HepG2 (cell line): ENCODE measurements around the gene DAB1. TPM values are rescaled to one million over a fixed set of nuclear protein-coding genes. Genes with fewer than 3 reads are reported as not detected.

Experiments
- ATAC-seq: fragments of 200-7000 bp; cut with Tn5 transposase; 3 replicates; pipeline ENCODE4 v1.9.1; 2020; ENCODE audit warnings: mild to moderate bottlenecking, moderate library complexity
- BruUV-seq: library from RNA; stranded (reverse); fragments of 400-500 nt; replicated peaks from 2 replicates; lab custom pipeline; 2021; lab: Mats Ljungman, UMichigan
- CTCF ChIA-PET: fragments of 300-600 bp; formaldehyde crosslinking; extraction: SDS; loops from one replicate; lab custom pipeline; 2021; ENCODE audit warnings: low total read pairs, inconsistent platforms, low intra/inter-chr PET ratio; lab: Yijun Ruan, JAX
- POLR2A ChIA-PET: fragments of 350-600 bp; sonication (Branson Sonifier 250); formaldehyde crosslinking; loops from one replicate; lab custom pipeline; 2020; ENCODE audit warnings: antibody characterized with exemption, inconsistent platforms; lab: Yijun Ruan, JAX
- DNase-seq: peaks from one replicate; pipeline ENCODE4 v3.0.0-alpha.2; 2015; ENCODE audit warnings: low spot score
- FAIRE-seq: peaks from 3 replicates; lab custom pipeline; 2011; peaks lifted over from hg19 to GRCh38; lab: Jason Lieb, UNC
- H2AFZ ChIP-seq: one replicate; pipeline ENCODE4 v1.6.1; 2011; ENCODE audit warnings: low read length, inconsistent platforms
- H3K27ac ChIP-seq: fragments of 300-600 bp; 3 replicates; pipeline ENCODE4 v1.8.0; 2011; ENCODE audit warnings: mixed run types, mild to moderate bottlenecking, mixed read lengths, low read length, inconsistent platforms; ENCODE audit not compliant: insufficient read depth; ENCODE audit errors: extremely low read length
- H3K27me3 ChIP-seq, 2 experiments: fragments of 200-600 bp in 1 of 2; 2 replicates in 1 of 2; 3 replicates in 1 of 2; pipeline versions ENCODE4 v1.6.0 to v1.8.0; 2011; ENCODE audit warnings: low read length in 2 of 2, mild to moderate bottlenecking in 2 of 2, moderate library complexity in 2 of 2, inconsistent platforms in 1 of 2; ENCODE audit not compliant: insufficient read depth in 2 of 2, control insufficient read depth in 1 of 2
- H3K36me3 ChIP-seq, 2 experiments: fragments of 200-600 bp in 1 of 2; replicated peaks in 1 of 2; 2 replicates in 1 of 2; 3 replicates in 1 of 2; pipeline versions ENCODE4 v1.5.1 to v1.8.0; 2011; ENCODE audit warnings: low read length in 2 of 2, inconsistent platforms in 1 of 2; ENCODE audit not compliant: insufficient read depth in 2 of 2, control insufficient read depth in 1 of 2
- H3K4me1 ChIP-seq: 2 replicates; pipeline ENCODE4 v1.5.1; 2012; ENCODE audit warnings: low read length, inconsistent platforms; ENCODE audit not compliant: insufficient read depth
- H3K4me2 ChIP-seq: 2 replicates; pipeline ENCODE4 v1.6.0; 2011; ENCODE audit warnings: low read depth, low read length, inconsistent platforms
- H3K4me3 ChIP-seq, 3 experiments: fragments of 200-600 bp in 1 of 3; sonication (generic), shearing (Covaris generic) in 1 of 3; replicated peaks in 1 of 3; 2 replicates each; pipeline ENCODE4 v1.5.1; 2011 to 2016; ENCODE audit warnings: low read length in 3 of 3, inconsistent platforms in 2 of 3, low read depth in 2 of 3, mild to moderate bottlenecking in 2 of 3, control low read depth in 1 of 3, mixed read lengths in 1 of 3; ENCODE audit not compliant: insufficient read depth in 1 of 3
- H3K79me2 ChIP-seq: one replicate; pipeline ENCODE4 v1.6.1; 2011; ENCODE audit warnings: low read length, inconsistent platforms; ENCODE audit not compliant: insufficient read depth
- H3K9ac ChIP-seq: 2 replicates; pipeline ENCODE4 v1.6.0; 2011; ENCODE audit warnings: mild to moderate bottlenecking, low read depth, low read length, inconsistent platforms; ENCODE audit not compliant: insufficient read depth
- H3K9me3 ChIP-seq: 2 replicates; pipeline ENCODE4 v1.5.1; 2012; ENCODE audit warnings: mild to moderate bottlenecking, low read length
- H4K20me1 ChIP-seq: 2 replicates; pipeline ENCODE4 v1.6.0; 2011; ENCODE audit warnings: inconsistent platforms, mild to moderate bottlenecking, low read length, moderate library complexity; ENCODE audit not compliant: insufficient read depth
- CEBPB ChIP-seq: IDR thresholded peaks from 2 replicates; pipeline ENCODE4 v1.6.1; 2011; ENCODE audit warnings: low read depth, low read length, improper control_type of control experiment, borderline replicate concordance
- EZH2 ChIP-seq: conservative IDR thresholded peaks from 2 replicates; pipeline ENCODE4 v1.6.1; 2012; ENCODE audit warnings: mild to moderate bottlenecking, low read depth, low read length, moderate library complexity
- JUNB ChIP-seq: sonication (generic); formaldehyde crosslinking; IDR thresholded peaks from 2 replicates; pipeline ENCODE4 v1.8.0; 2022; ENCODE audit warnings: missing genetic modification reagents, mild to moderate bottlenecking, borderline replicate concordance
- KAT2B ChIP-seq: fragments of 150-350 bp; IDR thresholded peaks from 2 replicates; pipeline ENCODE4 v1.6.1; 2014; ENCODE audit warnings: low read depth, low read length, borderline replicate concordance
- LCORL ChIP-seq, 2 experiments: fragments of 450-650 bp in 1 of 2; sonication (generic) in 1 of 2; formaldehyde crosslinking in 1 of 2; IDR thresholded peaks; 2 replicates each; pipeline versions ENCODE4 v1.5.0 to v1.6.1; 2017 to 2020; ENCODE audit warnings: antibody characterized with exemption in 1 of 2, missing genetic modification reagents in 1 of 2
- NCOR1 ChIP-seq: fragments of 200-600 bp; sonication (generic); IDR thresholded peaks from 2 replicates; pipeline ENCODE4 v1.7.0; 2017; ENCODE audit warnings: antibody characterized with exemption, low read length, borderline replicate concordance
- NPAS2 ChIP-seq: sonication (generic); formaldehyde crosslinking; IDR thresholded peaks from 2 replicates; pipeline ENCODE4 v1.8.0; 2022; ENCODE audit warnings: mild to moderate bottlenecking, missing genetic modification reagents, borderline replicate concordance
- NR2F6 ChIP-seq, 2 experiments: IDR thresholded peaks; 2 replicates each; pipeline ENCODE4 v1.6.1; 2016; ENCODE audit warnings: antibody characterized with exemption in 1 of 2, mild to moderate bottlenecking in 1 of 2
- RFX5 ChIP-seq: IDR thresholded peaks from 2 replicates; pipeline ENCODE4 v1.6.1; 2011; ENCODE audit warnings: low read depth, low read length, improper control_type of control experiment
- RFXANK ChIP-seq: IDR thresholded peaks from 2 replicates; pipeline ENCODE4 v1.6.1; 2016
- SRY ChIP-seq: sonication (generic); formaldehyde crosslinking; IDR thresholded peaks from 2 replicates; pipeline ENCODE4 v1.8.0; 2022; ENCODE audit warnings: mild to moderate bottlenecking, missing genetic modification reagents
- U2AF2 ChIP-seq: fragments of 200-400 bp; formaldehyde crosslinking; IDR thresholded peaks from 2 replicates; pipeline ENCODE4 v1.6.1; 2017; ENCODE audit warnings: low read depth, mild to moderate bottlenecking, low read length
- ZBTB38 ChIP-seq: sonication (generic); formaldehyde crosslinking; IDR thresholded peaks from 2 replicates; pipeline ENCODE4 v1.5.1; 2020; ENCODE audit warnings: mild to moderate bottlenecking, missing genetic modification reagents
- ZFP36L1 ChIP-seq: sonication (generic); formaldehyde crosslinking; IDR thresholded peaks from 2 replicates; pipeline ENCODE4 v1.8.0; 2022; ENCODE audit warnings: mild to moderate bottlenecking, missing genetic modification reagents, moderate library complexity
- ZNF232 ChIP-seq: sonication (generic); formaldehyde crosslinking; IDR thresholded peaks from 2 replicates; pipeline ENCODE4 v1.4.0; 2020; ENCODE audit warnings: missing genetic modification reagents, borderline replicate concordance
- ZNF543 ChIP-seq: sonication (generic); formaldehyde crosslinking; IDR thresholded peaks from 2 replicates; pipeline ENCODE4 v1.4.0; 2020; ENCODE audit warnings: mild to moderate bottlenecking, missing genetic modification reagents
- ZNF547 ChIP-seq: sonication (generic); formaldehyde crosslinking; IDR thresholded peaks from 2 replicates; pipeline ENCODE4 v1.5.1; 2020; ENCODE audit warnings: mild to moderate bottlenecking, missing genetic modification reagents
- ZNF550 ChIP-seq: sonication (generic); formaldehyde crosslinking; IDR thresholded peaks from 2 replicates; pipeline ENCODE4 v1.4.0; 2020; ENCODE audit warnings: mild to moderate bottlenecking, missing genetic modification reagents, borderline replicate concordance
- ZNF644 ChIP-seq: IDR thresholded peaks from 2 replicates; pipeline ENCODE4 v1.6.1; 2016; ENCODE audit warnings: low read depth
- ZNF652 ChIP-seq: IDR thresholded peaks from 2 replicates; pipeline ENCODE4 v1.6.1; 2016; ENCODE audit warnings: low read depth, borderline replicate concordance
- WGBS: methylation state at CpG from one replicate; pipeline ENCODE4 v1.1.6; 2017; ENCODE audit warnings: low lambda C conversion rate; 5-methylcytosine and 5-hydroxymethylcytosine counted together
- in situ Hi-C: cut with HindIII; loops from 2 replicates; pipeline ENCODE4 v1.10.0; 2017; ENCODE audit warnings: low pct_unique_long_range_greater_than_20kb; ENCODE audit not compliant: extremely low pct_ligation_motif_present
- intact Hi-C: fragments of 100-400 bp; cut with micrococcal nuclease; formaldehyde crosslinking; loops from one replicate; pipeline ENCODE4 v1.10.0; 2022; ENCODE audit not compliant: unreplicated experiment
- polyA plus RNA-seq, 8 experiments: library from polyadenylated mRNA; depleted of rRNA in 3 of 8; stranded (reverse) in 7 of 8; unstranded in 1 of 8; fragments of >200 nt; fragmentation: Illumina TruSeq in 4 of 8; extraction: Trizol in 4 of 8; gene quantifications; 2 replicates each; pipeline versions ENCODE4 v1.2.1 to v1.2.3, GENCODE V29; 2011 to 2016; ENCODE audit warnings: low read depth in 4 of 8, missing spikeins in 1 of 8, mixed read lengths in 1 of 8; ENCODE audit not compliant: insufficient read depth in 1 of 8
- total RNA-seq, 5 experiments: library from RNA; depleted of rRNA; stranded (reverse); fragments of >200 nt; fragmentation: Illumina TruSeq; extraction: Trizol; gene quantifications; 2 replicates each; pipeline ENCODE4 v1.2.3, GENCODE V29; 2016; ENCODE audit warnings: low read depth in 1 of 5
- TF ChIP-seq, protein P1 (sequence below): sonication (generic); formaldehyde crosslinking; IDR thresholded peaks from 2 replicates; pipeline ENCODE4 v1.8.1; 2023; ENCODE audit warnings: mild to moderate bottlenecking, inconsistent platforms, moderate library complexity, missing genetic modification reagents, borderline replicate concordance

The DAB1 gene
- total and polyA plus RNA-seq, 2 of the 13 experiments (the other 11 are each of a cell fraction or from before 2014, with no cell fraction given) = 0.04 to 0.13 TPM

DNA sequence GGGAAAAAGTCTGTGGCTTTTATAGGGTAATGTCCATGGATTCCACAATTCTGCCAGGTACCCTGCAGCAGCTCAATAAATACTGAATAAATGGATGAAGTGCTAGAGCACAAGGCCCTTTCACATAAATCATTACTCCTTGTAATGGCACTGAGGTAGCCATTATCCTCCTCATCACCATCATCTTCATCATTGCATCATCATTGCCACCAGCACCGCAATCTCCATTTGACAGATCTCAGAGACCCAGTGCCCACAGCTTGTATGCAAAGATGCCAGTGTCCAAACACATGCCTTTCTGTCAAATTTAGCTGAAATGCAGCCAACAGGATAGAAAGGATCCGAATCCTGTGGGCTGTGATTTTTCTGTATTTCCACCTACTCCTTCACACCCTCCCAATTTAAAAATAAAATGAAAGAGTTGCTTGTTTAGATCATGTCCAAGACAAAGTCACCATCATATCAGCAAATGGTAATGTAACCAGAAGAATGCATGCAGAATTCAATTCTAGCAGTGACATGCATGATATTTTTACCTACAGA, 17.4 kb downstream of the DAB1 start:
- DNase-seq (no peak), FAIRE-seq (no peak), ATAC-seq (no peak)
- Histone ChIP-seq H2AFZ (no peak overlapping the region), H3K4me3 (no peak overlapping the region), H4K20me1 (no peaks in the 10 kb centered on the region), H3K4me1 (peaks cover 27% of the 10 kb centered on the region), H3K36me3 (no peaks in the 10 kb centered on the region), H3K27me3 (no peaks in the 10 kb centered on the region; a peak in 1 of 5 replicates), H3K4me2 (no peak overlapping the region), H3K9ac (no peak overlapping the region), H3K79me2 (no peaks in the 10 kb centered on the region), H3K9me3 (no peaks in the 10 kb centered on the region), H3K27ac (no peak overlapping the region)
- ChIA-PET CTCF (no interaction called here), POLR2A (no interaction called here)
- no TSS peak for BruUV-seq
- in situ Hi-C loops (no loop called here), intact Hi-C loops (no loop called here)
- 68% methylated on average over 2 of the region's 2 CpGs for WGBS
- TF ChIP-seq CEBPB (peak; percentile 54; the same call in 1 of the 2 replicates), ZNF644 (CRISPR knock-in tag) (no peak), ZNF652 (CRISPR knock-in tag) (no peak)

DNA sequence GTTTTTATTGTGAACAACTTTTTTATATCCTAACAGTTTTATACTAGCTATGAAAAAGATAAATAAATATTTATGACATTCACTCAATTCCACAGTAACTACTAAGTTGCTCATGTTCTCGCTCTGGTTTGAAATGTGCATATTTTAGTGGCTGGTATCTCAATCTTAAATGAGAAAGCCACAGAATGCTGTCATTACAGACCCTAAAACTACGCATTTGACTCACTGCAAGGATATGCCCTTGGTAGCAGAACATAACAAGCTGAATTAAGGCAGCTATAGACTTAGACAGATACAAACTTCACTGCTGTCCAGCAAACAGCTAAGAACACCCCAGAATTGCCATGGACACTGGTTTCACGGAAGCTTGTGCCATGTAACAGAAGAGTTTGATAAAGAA, 19.0 kb downstream of the DAB1 start:
- Histone ChIP-seq H3K27me3 (no peaks in the 10 kb centered on the region; a peak in 1 of 5 replicates), H3K4me2 (no peak overlapping the region), H3K9me3 (no peaks in the 10 kb centered on the region), H3K27ac (no peak overlapping the region), H3K4me3 (no peak overlapping the region), H2AFZ (no peak overlapping the region), H3K79me2 (no peaks in the 10 kb centered on the region), H3K4me1 (peaks cover 30% of the 10 kb centered on the region), H3K9ac (no peak overlapping the region), H4K20me1 (no peaks in the 10 kb centered on the region), H3K36me3 (no peaks in the 10 kb centered on the region)
- in situ Hi-C loops = no loop called here
- WGBS = 28% methylated on average over 3 of the region's 3 CpGs
- ChIA-PET CTCF (no interaction called here), POLR2A (no interaction called here)
- intact Hi-C loops = no loop called here
- no peak for FAIRE-seq
- no TSS peak for BruUV-seq
- ATAC-seq = no peak
- no peak for DNase-seq
- TF ChIP-seq U2AF2 = no peak
- no peak for TF ChIP-seq RFX5
- TF ChIP-seq NCOR1 = no peak
- TF ChIP-seq KAT2B = no peak
- TF ChIP-seq ZNF547 (CRISPR knock-in tag) = no peak
- TF ChIP-seq ZBTB38 (CRISPR knock-in tag) = no peak
- no peak for TF ChIP-seq ZNF550 (CRISPR knock-in tag)
- TF ChIP-seq NR2F6 (IDR thresholded peaks at IDR 0.05) = no peak
- TF ChIP-seq NR2F6 (CRISPR knock-in tag; IDR thresholded peaks at IDR 0.05) = no peak
- TF ChIP-seq ZFP36L1 = no peak
- no peak for TF ChIP-seq SRY
- no peak for TF ChIP-seq ZNF232
- no peak for TF ChIP-seq LCORL (IDR thresholded peaks at IDR 0.05)
- TF ChIP-seq LCORL (CRISPR knock-in tag; IDR thresholded peaks at IDR 0.05) = no peak
- TF ChIP-seq ZNF543 (CRISPR knock-in tag) = no peak
- no peak for TF ChIP-seq RFXANK (CRISPR knock-in tag)
- no peak for TF ChIP-seq EZH2
- TF ChIP-seq JUNB (CRISPR knock-in tag) = no peak
- TF ChIP-seq NPAS2 (CRISPR knock-in tag) = no peak
- TF ChIP-seq, protein P1, sequence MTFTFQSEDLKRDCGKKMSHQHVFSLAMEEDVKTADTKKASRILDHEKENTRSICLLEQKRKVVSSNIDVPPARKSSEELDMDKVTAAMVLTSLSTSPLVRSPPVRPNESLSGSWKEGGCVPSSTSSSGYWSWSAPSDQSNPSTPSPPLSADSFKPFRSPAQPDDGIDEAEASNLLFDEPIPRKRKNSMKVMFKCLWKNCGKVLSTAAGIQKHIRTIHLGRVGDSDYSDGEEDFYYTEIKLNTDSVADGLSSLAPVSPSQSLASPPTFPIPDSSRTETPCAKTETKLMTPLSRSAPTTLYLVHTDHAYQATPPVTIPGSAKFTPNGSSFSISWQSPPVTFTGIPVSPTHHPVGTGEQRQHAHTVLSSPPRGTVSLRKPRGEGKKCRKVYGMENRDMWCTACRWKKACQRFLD (CRISPR knock-in tag) = no peak
